Stomach (tissue), 9 donors: Measurements from ENCODE around the gene DPP8. TPM values are rescaled to one million over a fixed set of nuclear protein-coding genes. Genes with fewer than 3 reads are reported as not detected.

Source experiments
- DNase-seq, 2 donors: peaks; one replicate each; pipeline versions ENCODE4 v3.0.0 to v3.0.0-alpha.2; 2013 to 2019
- H3K27ac ChIP-seq, 5 donors: fragments of 200-600 bp in 4 of 5; sonication (generic) in 4 of 5; one replicate each; pipeline ENCODE4 v1.5.1; 2013 to 2019; ENCODE audit warnings: mild to moderate bottlenecking in 1 of 5, moderate library complexity in 1 of 5
- H3K27me3 ChIP-seq, 3 donors: fragments of 200-600 bp; sonication (generic); one replicate each; pipeline ENCODE4 v1.5.1; 2017 to 2019; ENCODE audit warnings: mixed run types in 1 of 3
- H3K36me3 ChIP-seq, 4 donors: fragments of 200-600 bp; sonication (generic); 1 replicate in 3 of 4; 2 replicates in 1 of 4; pipeline ENCODE4 v1.5.1; 2016 to 2019
- H3K4me1 ChIP-seq, 4 donors: fragments of 200-600 bp; sonication (generic); one replicate each; pipeline ENCODE4 v1.5.1; 2016 to 2019
- H3K4me3 ChIP-seq, 4 donors: fragments of 200-600 bp; sonication (generic) in 3 of 4; one replicate each; pipeline ENCODE4 v1.5.1; 2016 to 2019; ENCODE audit warnings: mild to moderate bottlenecking in 1 of 4
- H3K9me3 ChIP-seq, 4 donors: fragments of 200-600 bp; sonication (generic); one replicate each; pipeline ENCODE4 v1.5.1; 2016 to 2019
- EP300 ChIP-seq: sonication (generic); formaldehyde crosslinking; IDR thresholded peaks from one replicate; pipeline ENCODE4 v1.6.1; 2017; ENCODE audit warnings: antibody characterized with exemption
- POLR2A ChIP-seq, 4 donors: fragments of 450-650 bp; IDR thresholded peaks; one replicate each; pipeline ENCODE4 v1.6.1; 2016; ENCODE audit warnings: antibody characterized with exemption in 4 of 4, control low read depth in 2 of 4, mild to moderate bottlenecking in 1 of 4, moderate library complexity in 1 of 4
- POLR2AphosphoS5 ChIP-seq, 3 donors: sonication (generic); formaldehyde crosslinking; IDR thresholded peaks; one replicate each; pipeline ENCODE4 v1.6.1; 2016; ENCODE audit warnings: antibody characterized with exemption in 3 of 3
- WGBS, 5 donors: extraction: QIAGEN DNeasy Blood & Tissue Kit in 3 of 5; methylation state at CpG; one replicate each; pipeline versions ENCODE4 v1.1.5 to v1.1.7; 2013 to 2018; 5-methylcytosine and 5-hydroxymethylcytosine counted together
- intact Hi-C: fragments of 100-400 bp; cut with DNase I; formaldehyde crosslinking; loops from one replicate; pipeline ENCODE4 v1.15.1; 2023; ENCODE audit warnings: low total_unique reads
- polyA plus RNA-seq, 3 donors: library from polyadenylated mRNA; stranded (reverse); fragments of 200-250 nt; gene quantifications; one replicate each; pipeline ENCODE4 v1.2.3, GENCODE V29; 2013
- total RNA-seq, 5 donors: library from RNA; depleted of rRNA; stranded (reverse); fragments of >200 nt; gene quantifications; one replicate each; pipeline versions ENCODE4 v1.1.0 to v1.2.3, GENCODE V29; 2014 to 2016
- TF ChIP-seq, protein P1 (sequence below), 7 experiments: fragments of 450-650 bp in 4 of 7; fragments of 200-600 bp in 3 of 7; sonication (generic) in 3 of 7; IDR thresholded peaks; one replicate each; pipeline ENCODE4 v1.5.1; 2016 to 2019; ENCODE audit warnings: antibody characterized with exemption in 7 of 7, control low read depth in 2 of 7, mild to moderate bottlenecking in 1 of 7
- donor health status: healthy with polysubstance abuse.
- donor health status: Bipolar disorder and iron deficiency.
- donor health status: healthy.

The DPP8 gene
- total and polyA plus RNA-seq, 8 donors = 4.5 to 89.0 (median 21.6) TPM

DNA sequence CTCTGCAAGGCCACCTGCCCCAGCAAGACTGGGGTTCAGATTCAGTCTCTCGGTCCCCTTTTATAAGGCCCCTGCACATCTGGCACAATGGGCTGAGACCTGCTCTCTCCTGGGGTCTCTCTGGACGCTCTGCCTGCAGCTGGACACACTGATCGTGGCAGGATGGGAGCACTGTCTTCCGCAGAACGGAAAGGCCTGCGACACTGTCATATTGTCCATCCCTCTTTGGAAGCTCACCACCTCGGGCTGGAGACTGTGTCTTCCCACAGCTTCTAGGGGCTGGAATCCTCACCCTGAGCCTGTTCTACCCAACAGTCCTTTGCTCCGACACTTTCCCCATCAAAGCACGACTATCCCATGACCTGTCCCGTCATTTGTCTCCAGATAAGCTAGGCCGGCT, 83.3 kb downstream of the DPP8 start:
- no peaks in the 10 kb centered on the region for H3K9me3 ChIP-seq
- no peak overlapping the region for H3K27ac ChIP-seq
- no peaks in the 10 kb centered on the region for H3K4me1 ChIP-seq
- no peak for DNase-seq
- WGBS, 5 donors = 75 to 84% (median 84%) methylated on average over 10 to 11 of the region's 11 CpGs
- intact Hi-C loops = no loop called here
- H3K4me3 ChIP-seq = no peak overlapping the region
- H3K36me3 ChIP-seq = no peaks in the 10 kb centered on the region
- H3K27me3 ChIP-seq = no peaks in the 10 kb centered on the region
- no peak for TF ChIP-seq POLR2A (IDR thresholded peaks at IDR 0.05)
- TF ChIP-seq EP300 = no peak
- TF ChIP-seq, protein P1, sequence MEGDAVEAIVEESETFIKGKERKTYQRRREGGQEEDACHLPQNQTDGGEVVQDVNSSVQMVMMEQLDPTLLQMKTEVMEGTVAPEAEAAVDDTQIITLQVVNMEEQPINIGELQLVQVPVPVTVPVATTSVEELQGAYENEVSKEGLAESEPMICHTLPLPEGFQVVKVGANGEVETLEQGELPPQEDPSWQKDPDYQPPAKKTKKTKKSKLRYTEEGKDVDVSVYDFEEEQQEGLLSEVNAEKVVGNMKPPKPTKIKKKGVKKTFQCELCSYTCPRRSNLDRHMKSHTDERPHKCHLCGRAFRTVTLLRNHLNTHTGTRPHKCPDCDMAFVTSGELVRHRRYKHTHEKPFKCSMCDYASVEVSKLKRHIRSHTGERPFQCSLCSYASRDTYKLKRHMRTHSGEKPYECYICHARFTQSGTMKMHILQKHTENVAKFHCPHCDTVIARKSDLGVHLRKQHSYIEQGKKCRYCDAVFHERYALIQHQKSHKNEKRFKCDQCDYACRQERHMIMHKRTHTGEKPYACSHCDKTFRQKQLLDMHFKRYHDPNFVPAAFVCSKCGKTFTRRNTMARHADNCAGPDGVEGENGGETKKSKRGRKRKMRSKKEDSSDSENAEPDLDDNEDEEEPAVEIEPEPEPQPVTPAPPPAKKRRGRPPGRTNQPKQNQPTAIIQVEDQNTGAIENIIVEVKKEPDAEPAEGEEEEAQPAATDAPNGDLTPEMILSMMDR (IDR thresholded peaks at IDR 0.05) = no peak
- no peak for TF ChIP-seq POLR2AphosphoS5 (IDR thresholded peaks at IDR 0.05)

GRCh38 chr15:65431731-65432130, 85.8 kb downstream of the DPP8 start:
- no peaks in the 10 kb centered on the region for H3K4me1 ChIP-seq

GRCh38 chr15:65426216-65426853, 91.2 kb downstream of the DPP8 start:
- 63 to 73% (median 69%) methylated on average over 2 of the region's 2 CpGs for WGBS, 5 donors
- Histone ChIP-seq H3K9me3 (no peaks in the 10 kb centered on the region), H3K27ac (no peak overlapping the region), H3K27me3 (peaks cover 0 to 23% (median 20%) of the 10 kb centered on the region in 3 donors), H3K36me3 (no peaks in the 10 kb centered on the region), H3K4me3 (no peak overlapping the region), H3K4me1 (peaks cover 12 to 18% (median 14%) of the 10 kb centered on the region in 4 donors)
- intact Hi-C loops = no loop called here
- DNase-seq = no peak
- no peak for TF ChIP-seq POLR2A (IDR thresholded peaks at IDR 0.05)
- TF ChIP-seq, protein P1 (IDR thresholded peaks at IDR 0.05) = no peak
- no peak for TF ChIP-seq EP300
- TF ChIP-seq POLR2AphosphoS5 (IDR thresholded peaks at IDR 0.05) = no peak

More at GRCh38 chr15:65431731-65432130, 85.8 kb downstream of the DPP8 start:
- intact Hi-C loops = no loop called here
- no peak overlapping the region for H3K27ac ChIP-seq
- DNase-seq = no peak
- no peaks in the 10 kb centered on the region for H3K36me3 ChIP-seq
- H3K9me3 ChIP-seq = no peaks in the 10 kb centered on the region
- TF ChIP-seq EP300 (no peak), POLR2A (IDR thresholded peaks at IDR 0.05) (no peak), POLR2AphosphoS5 (IDR thresholded peaks at IDR 0.05) (no peak)
- TF ChIP-seq, protein P1 (IDR thresholded peaks at IDR 0.05) = no peak
- no peak overlapping the region for H3K4me3 ChIP-seq
- no peaks in the 10 kb centered on the region for H3K27me3 ChIP-seq

GRCh38 chr15:65424683-65425082, 92.8 kb downstream of the DPP8 start:
- H3K9me3 ChIP-seq = no peaks in the 10 kb centered on the region
- DNase-seq = no peak
- 67 to 93% (median 74%) methylated on average over 5 of the region's 5 CpGs for WGBS, 5 donors
- H3K27me3 ChIP-seq = peaks cover 0 to 40% (median 34%) of the 10 kb centered on the region in 3 donors
- H3K36me3 ChIP-seq = no peaks in the 10 kb centered on the region
- intact Hi-C loops = no loop called here
- H3K4me3 ChIP-seq = no peak overlapping the region
- no peak overlapping the region for H3K27ac ChIP-seq
- TF ChIP-seq, protein P1 (IDR thresholded peaks at IDR 0.05) = no peak
- TF ChIP-seq POLR2AphosphoS5 (IDR thresholded peaks at IDR 0.05) (no peak), EP300 (no peak), POLR2A (IDR thresholded peaks at IDR 0.05) (no peak)
- peaks cover 17 to 28% (median 22%) of the 10 kb centered on the region in 4 donors for H3K4me1 ChIP-seq
